COLO829 (cell line): ENCODE data around the gene NFRKB.
"Not testable (repeated sequence)": the region's sequence is repeated elsewhere in the genome, so short reads cannot be mapped to it uniquely, and the experiment has no call there.

Experiments
- DNase-seq: peaks from one replicate; pipeline ENCODE4 v3.0.0; 2012; ENCODE audit warnings: low spot score

NFRKB gene

DNA sequence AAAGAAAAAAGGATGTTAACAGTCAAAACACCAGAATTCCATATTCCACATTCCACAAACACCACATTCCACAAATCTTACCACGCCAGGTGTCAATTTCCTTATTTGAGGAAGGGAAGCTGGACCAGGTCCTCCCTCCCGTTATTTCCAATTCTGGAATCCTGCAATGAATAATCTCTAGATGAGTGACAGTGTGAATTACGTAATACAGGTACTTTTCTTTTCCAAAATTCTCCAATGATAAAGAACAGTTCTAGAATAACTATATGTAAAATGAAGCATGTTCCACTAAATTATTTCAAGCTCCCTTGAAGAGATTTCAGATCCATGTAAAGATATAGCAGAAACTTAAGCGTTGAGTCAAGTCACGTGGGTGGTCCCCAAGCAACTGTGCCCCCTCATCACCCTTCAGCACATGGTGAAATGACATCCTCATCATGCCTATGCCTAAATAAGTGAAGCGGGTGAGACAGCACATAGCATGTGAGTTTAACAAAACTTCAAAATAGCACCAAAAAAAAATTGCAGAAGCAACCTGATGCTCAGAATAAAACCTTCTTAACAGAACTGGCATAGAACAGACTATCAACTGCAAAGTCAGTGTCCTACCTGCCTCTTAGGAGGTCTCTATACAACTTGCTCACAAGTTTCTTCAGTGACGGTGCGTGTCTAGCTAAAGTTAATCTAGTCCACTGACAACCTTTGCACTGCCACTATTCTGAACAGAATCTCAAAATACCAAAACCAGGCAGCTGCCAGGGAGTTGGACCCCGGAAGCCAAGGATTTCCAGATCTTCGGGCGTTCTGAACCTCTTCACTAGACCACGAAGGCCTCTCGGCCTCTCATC lies 876 bp downstream of the NFRKB start:
- DNase-seq, result no peak

DNA sequence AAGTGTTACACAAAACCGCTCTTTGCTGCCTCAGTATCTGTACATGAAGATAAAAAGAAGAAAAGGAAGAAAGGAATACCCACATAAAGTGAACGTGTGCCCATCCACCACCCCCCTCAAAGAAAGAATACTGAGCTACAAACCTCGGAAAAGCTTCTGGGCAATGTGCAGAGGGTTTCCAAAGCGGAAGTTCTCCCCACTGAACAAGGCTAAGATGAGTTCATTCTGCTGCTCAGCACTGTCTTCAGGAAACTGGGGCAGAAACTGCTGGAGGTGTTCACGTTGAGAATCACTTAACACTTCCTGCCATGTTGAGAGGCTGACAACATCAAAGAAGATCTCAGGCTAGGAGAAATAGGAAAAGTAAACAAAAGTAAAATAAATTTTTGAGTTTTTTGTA lies 6.9 kb downstream of the NFRKB start:
- no peak for DNase-seq

DNA sequence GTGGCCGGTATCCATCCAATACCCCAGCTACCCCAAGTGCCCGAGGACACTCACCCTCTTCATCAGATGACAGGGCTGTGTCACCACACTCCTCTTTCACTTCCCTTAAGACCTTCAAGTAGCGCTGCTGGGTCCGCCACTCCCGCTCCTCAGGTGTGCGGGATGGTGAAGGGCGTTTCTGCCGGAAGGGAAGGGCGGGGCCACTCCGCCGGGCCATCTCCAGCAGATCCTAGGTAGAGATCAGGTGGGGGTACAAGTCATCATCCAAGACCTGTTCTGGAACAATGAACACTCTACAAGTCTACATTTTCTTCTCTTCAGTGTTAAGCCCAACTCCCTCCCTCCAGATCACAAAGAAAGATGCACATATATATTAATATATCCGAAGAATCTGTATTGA lies 10.0 kb downstream of the NFRKB start:
- no peak for DNase-seq

GRCh38 chr11:129884581-129884980 lies 10.8 kb downstream of the NFRKB start:
- no peak for DNase-seq

DNA sequence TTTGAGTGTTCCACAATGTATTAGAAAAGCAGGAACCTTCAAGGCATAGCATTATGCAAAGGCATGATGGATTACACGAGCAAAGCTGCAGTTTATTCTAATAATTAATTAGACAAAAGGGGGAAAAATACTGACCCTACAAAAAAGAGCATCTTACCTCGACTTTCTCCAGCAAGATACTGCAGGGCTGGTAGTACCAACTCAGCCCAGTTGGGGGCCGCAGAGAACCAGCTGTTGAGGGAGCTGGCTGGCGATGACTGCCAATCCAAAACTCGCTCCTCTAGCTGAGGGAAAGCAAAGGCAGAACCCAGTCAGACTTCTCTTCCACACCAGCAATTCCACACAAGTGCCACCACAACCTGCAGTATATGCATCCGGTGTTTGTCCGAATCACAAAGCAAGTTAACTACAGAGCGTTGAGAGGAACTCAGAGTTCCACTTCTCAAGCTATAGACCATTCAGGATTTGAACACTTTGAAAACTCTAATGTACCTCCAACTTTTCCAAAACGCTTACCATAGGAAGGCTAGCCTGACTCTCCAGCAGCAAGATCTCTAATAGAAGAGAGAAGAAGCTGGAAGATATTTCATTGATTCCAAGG lies 13.7 kb downstream of the NFRKB start:
- peak; percentile 13 for DNase-seq

DNA sequence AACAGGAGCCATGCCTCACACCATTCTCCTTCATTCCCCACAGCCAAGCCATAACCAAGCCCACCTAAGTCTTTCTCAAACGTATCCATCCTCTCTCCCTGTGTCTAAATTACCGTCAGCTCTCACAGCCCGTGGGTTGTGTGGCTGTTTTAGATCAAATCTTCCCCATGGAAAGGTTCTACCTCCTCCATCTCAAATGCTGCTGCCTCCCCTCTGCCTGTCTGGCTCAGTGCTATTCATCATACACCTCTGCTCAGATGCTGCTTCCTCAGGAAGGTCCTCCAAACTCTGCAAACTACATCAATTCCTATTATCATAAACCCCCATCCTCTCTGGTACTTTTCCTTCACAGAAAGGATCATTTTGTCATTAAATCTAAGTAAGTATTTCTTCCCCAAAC lies 15.1 kb downstream of the NFRKB start:
- DNase-seq, result no peak

GRCh38 chr11:129871914-129872313 lies 23.5 kb downstream of the NFRKB start:
- DNase-seq, result no peak

DNA sequence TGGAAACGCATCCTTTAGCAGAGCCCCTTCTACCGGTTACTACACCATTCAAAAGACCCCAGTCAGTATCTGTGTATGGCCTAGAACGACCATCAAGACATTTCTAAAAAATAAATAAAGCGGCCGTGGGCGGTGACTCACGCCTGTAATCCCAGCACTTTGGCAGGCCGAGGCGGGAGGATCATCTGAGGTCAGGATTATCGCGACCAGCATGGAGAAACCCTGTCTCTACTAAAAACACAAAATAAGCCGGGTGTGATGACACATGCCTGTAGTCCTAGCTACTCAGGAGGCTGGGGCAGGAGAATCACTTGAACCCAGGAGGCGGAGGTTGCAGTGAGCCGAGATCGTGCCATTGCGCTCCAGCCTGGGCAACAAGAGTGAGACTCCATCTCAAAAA lies 26.8 kb downstream of the NFRKB start:
- not testable (repeated sequence) for DNase-seq

DNA sequence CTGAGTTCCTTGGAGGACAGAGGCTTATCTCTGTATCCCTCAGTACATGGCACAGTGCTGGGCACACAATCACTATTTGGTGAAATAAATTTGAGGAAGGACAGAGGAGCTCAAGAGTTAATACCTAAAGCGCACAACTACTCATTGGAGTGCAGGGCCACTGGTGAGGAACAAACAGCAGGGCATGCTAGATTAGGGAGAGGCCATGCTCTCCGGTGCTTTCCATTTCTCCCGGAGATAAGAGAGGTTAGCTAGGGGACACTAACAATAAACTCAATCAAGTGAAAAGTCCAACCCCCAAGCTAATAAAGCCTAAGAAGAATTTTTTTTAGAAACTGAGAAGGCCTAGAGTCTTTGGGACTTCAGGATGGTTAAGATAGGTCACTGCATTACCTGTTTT lies 29.1 kb downstream of the NFRKB start:
- DNase-seq, result no peak

- DNase-seq, result no peak
Measured at GRCh38 chr11:129865701-129866100, 29.7 kb downstream of the NFRKB start.

- no peak for DNase-seq
Measured at GRCh38 chr11:129864811-129865210, 30.6 kb downstream of the NFRKB start.

DNA sequence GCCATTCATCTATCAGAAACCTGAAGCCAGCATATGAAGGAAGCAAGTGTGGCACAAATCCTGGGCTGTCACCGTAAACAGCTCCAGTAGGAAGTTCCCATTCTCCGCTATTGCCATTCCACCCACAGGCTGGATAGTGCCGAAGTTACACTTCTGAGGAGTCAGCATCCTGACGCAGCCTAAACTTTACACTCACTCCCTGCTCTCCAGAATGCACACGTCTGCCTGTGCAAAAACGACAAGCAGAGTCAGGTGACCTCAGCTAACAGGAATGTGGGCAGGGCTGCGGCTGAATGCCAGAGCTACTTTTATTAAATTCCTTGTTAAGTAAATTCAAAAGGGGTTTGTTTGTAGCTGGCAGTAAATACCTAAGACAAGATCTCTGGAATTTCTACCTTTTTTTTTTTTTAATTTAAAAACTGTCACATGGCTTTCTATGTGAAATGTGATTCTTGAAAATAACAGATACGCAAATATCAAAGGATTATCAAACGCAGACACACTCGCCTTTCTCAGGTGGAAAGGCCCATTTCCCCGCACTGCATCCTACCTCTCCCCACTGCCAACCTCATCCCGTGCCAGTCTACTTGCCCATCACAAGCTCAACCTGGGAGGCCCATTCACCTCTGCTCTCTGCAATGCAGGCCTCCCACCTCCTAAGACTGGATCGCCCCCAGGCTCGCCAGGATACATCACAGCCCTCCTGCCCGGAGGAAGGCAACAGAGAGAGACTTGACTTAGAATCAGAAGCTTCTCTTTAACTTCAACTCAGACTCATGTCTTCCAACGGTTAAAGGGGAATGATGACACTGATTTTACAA lies 33.5 kb downstream of the NFRKB start:
- DNase-seq, result peak; percentile 86

- DNase-seq, result no peak
Measured at GRCh38 chr11:129856036-129856435, 39.3 kb downstream of the NFRKB start.

DNA sequence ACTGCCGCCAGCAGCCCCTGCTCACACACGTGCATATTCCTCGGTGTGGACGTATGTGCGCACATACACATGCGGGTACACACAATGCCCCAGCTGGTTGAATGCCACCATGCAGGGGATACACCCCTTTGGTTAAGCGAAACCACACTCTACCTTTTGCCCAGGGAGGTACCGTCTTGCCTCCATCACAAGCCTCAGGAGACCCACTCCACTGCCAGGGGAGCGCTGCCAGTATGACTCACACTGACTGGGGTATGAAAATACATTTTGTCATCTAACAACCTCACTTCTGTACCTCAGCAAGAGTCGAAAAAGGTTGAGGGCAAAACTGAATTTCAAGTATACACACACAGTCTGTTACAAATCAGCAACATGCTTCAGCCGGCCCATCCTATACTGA lies 40.3 kb downstream of the NFRKB start:
- no peak for DNase-seq

DNA sequence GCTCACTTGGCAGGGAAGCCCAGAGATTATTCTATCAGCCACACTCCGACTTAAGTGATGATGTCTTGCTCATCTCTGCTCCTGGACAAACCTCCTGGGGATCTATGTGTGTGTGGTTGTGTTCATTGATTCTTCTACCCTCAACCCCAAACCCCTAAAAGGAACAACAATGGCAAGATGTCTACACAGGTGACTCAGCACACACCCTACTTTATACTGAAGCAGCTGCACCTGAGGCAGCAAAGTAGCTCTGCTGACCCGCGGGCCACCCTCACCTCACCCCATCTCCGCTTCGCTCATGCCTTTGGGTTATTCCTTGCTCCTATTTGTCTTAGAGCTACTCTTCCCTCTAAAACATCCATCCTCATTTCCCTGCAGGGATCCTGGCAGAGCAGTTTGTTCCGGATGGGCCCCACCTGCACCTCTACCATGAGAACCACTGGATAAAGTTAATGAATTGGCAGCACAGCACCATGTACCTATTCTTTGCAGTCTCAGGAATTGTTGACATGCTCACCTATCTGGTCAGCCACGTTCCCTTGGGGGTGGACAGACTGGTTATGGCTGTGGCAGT lies 41.1 kb downstream of the NFRKB start:
- DNase-seq, result no peak

DNA sequence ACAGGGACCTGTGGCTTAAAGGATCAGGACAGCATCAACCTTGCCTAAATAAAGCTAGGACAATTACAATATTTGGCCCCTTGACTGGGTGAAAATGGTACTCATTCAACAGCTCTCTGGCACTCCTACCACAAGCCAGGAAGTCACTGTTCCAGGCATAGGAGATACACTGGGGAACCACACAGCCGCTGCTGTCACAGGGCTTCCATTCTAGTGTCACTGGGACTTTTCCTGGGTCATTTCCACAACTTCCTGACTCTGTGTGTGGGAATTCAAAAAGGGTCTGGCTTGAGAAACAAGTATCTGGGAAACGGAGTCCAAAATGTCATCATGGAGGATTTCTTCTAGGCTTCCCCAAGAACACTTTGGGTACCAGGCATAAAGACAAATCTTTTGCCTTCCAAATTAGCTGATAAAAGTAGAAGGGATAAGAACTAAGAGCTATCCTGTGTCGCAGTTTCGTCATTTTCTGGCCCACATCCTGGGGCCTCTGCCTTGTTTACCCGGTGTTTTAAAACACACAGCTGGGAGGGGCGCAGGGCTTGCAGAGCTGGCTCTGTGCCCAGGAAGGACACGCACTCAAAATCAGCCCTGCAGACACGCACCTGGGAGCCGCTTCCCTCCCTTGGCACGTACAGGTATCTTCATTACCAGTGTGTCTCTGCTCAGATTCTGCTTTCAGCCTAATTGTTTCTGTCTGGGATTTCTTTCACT lies 41.7 kb downstream of the NFRKB start:
- no peak for DNase-seq

DNA sequence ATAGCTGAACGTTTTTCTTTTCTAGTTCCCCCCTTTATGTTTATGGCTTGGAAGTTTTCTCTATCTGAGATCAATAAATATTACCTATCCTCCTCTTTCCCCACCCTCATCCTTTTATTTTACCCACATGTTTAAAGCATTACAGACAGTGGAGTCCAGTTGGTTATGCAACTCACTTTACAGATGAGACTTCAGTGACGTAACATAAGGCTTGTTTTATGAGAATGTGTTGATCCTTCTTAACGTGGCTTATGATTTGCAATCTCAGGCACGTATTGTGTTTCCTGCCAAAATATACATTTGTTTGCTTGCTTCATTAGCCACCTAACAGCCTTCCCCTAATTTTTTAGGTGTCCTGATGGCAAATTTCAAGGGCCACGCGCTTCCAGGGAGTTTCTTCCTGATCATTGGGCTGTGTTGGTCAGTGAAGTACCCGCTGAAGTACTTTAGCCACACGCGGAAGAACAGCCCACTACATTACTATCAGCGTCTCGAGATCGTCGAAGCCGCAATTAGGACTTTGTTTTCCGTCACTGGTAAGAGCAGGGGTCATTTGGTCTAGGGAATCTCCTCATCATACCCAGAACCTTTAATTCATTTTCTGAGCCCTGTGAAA lies 43.1 kb downstream of the NFRKB start:
- no peak for DNase-seq

- no peak for DNase-seq
Measured at GRCh38 chr11:129849447-129850130, 45.8 kb downstream of the NFRKB start.

DNA sequence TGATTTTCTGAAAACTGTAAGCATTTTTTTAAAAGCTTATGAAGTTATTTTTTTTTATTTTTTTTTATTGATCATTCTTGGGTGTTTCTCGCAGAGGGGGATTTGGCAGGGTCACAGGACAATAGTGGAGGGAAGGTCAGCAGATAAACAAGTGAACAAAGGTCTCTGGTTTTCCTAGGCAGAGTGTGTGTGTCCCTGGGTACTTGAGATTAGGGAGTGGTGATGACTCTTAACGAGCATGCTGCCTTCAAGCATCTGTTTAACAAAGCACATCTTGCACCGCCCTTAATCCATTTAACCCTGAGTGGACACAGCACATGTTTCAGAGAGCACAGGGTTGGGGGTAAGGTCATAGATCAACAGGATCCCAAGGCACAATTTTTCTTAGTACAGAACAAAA lies 48.0 kb downstream of the NFRKB start:
- not testable (repeated sequence) for DNase-seq

- no peak for DNase-seq
Measured at GRCh38 chr11:129846508-129847335, 48.7 kb downstream of the NFRKB start.
